Fibroblast of lung (primary cell): ENCODE results near the gene CCDC85B. TPM values are rescaled to one million over a fixed set of nuclear protein-coding genes. Genes with fewer than 3 reads are reported as not detected.
A peak's percentile ranks its signal among the peaks of the same experiment; 100 is the strongest.

ENCODE experiments used
- DNase-seq, 2 donors: peaks; one replicate each; pipeline versions ENCODE4 v3.0.0 to v3.0.0-alpha.2; 2010; ENCODE audit warnings: low read depth in 2 of 2
- H2AFZ ChIP-seq: 2 replicates; pipeline ENCODE4 v1.5.1; 2012; ENCODE audit warnings: low read length, control low read depth, inconsistent platforms
- H3K27ac ChIP-seq: 2 replicates; pipeline ENCODE4 v1.5.1; 2011; ENCODE audit warnings: low read length, control low read depth; ENCODE audit not compliant: insufficient read depth
- H3K27me3 ChIP-seq: 2 replicates; pipeline ENCODE4 v1.5.1; 2011; ENCODE audit warnings: mild to moderate bottlenecking, low read length; ENCODE audit not compliant: control insufficient read depth, insufficient read depth
- H3K36me3 ChIP-seq: 2 replicates; pipeline ENCODE4 v1.5.1; 2011; ENCODE audit warnings: low read length; ENCODE audit not compliant: control insufficient read depth, insufficient read depth
- H3K4me1 ChIP-seq: 2 replicates; pipeline ENCODE4 v1.5.1; 2011; ENCODE audit warnings: low read length; ENCODE audit not compliant: control insufficient read depth, insufficient read depth; ENCODE audit errors: extremely low read depth
- H3K4me2 ChIP-seq: 2 replicates; pipeline ENCODE4 v1.5.1; 2011; ENCODE audit warnings: low read length, control low read depth; ENCODE audit not compliant: insufficient read depth; ENCODE audit errors: extremely low read depth
- H3K4me3 ChIP-seq, 4 experiments: fragments of 200-600 bp in 1 of 4; sonication (generic) in 1 of 4; replicated peaks in 1 of 4; 2 replicates each; pipeline ENCODE4 v1.5.1; 2011 to 2016; ENCODE audit warnings: low read length in 4 of 4, low read depth in 3 of 4, mild to moderate bottlenecking in 3 of 4, control low read depth in 2 of 4, inconsistent platforms in 1 of 4, mixed read lengths in 1 of 4; ENCODE audit not compliant: insufficient read depth in 1 of 4; ENCODE audit errors: control extremely low read depth in 1 of 4
- H3K79me2 ChIP-seq: 2 replicates; pipeline ENCODE4 v1.5.1; 2012; ENCODE audit warnings: mild to moderate bottlenecking, low read length, inconsistent platforms; ENCODE audit not compliant: control insufficient read depth, insufficient read depth
- H3K9ac ChIP-seq: 2 replicates; pipeline ENCODE4 v1.5.1; 2011; ENCODE audit warnings: mild to moderate bottlenecking, low read length, control low read depth; ENCODE audit not compliant: insufficient read depth
- H3K9me3 ChIP-seq: 2 replicates; pipeline ENCODE4 v1.5.1; 2012; ENCODE audit warnings: low read depth, low read length; ENCODE audit not compliant: control insufficient read depth, insufficient read depth
- H4K20me1 ChIP-seq: 2 replicates; pipeline ENCODE4 v1.5.1; 2011; ENCODE audit warnings: low read length; ENCODE audit not compliant: control insufficient read depth, insufficient read depth; ENCODE audit errors: extremely low read depth
- EZH2 ChIP-seq: IDR thresholded peaks from 2 replicates; pipeline ENCODE4 v1.5.1; 2012; ENCODE audit warnings: low read length, control low read depth, mild to moderate bottlenecking; ENCODE audit errors: missing control alignments
- polyA plus RNA-seq, 2 donors: library from polyadenylated mRNA; depleted of rRNA in 1 of 2; stranded (reverse) in 1 of 2; unstranded in 1 of 2; fragments of >200 nt; gene quantifications; 2 replicates each; pipeline ENCODE4 v1.2.1, GENCODE V29; 2011 to 2012; ENCODE audit warnings: missing spikeins in 1 of 2
- total RNA-seq: library from RNA; depleted of rRNA; stranded (reverse); fragments of >200 nt; gene quantifications from 2 replicates; pipeline ENCODE4 v1.2.1, GENCODE V29; 2014
- TF ChIP-seq, protein P1 (sequence below), 2 donors: IDR thresholded peaks in 1 of 2; conservative IDR thresholded peaks in 1 of 2; 1 replicate in 1 of 2; 2 replicates in 1 of 2; pipeline ENCODE4 v1.5.1; 2011 to 2012; ENCODE audit warnings: low read length in 2 of 2, control low read depth in 1 of 2, inconsistent platforms in 1 of 2, low read depth in 1 of 2, mild to moderate bottlenecking in 1 of 2

Gene CCDC85B
- total and polyA plus RNA-seq, 2 donors (not counting 1 experiment from before 2014, with no cell fraction given), result 18.1 to 118 TPM

DNA sequence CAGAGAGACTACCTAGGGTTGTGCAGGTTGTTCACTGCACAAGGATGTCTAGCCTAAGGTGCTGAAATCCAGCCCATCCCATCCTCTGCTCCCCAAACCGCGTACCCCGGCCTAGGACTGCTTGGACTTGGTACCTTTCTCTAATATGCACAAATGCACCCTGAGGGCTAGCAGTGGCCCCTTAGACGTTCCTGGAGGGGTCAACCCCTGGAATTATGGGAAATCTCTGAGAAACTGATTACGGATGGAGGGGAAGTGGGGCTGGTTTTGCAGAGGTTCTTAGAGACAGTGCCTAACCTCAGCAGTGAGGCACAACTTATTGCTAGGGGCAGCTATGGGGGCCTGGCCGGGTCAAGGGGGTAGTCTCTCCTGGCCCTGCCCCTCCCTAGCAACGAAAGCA is 25.9 kb downstream of the CCDC85B start:
- Histone ChIP-seq H3K27ac (peak overlapping the region; percentile 99), H3K4me1 (peaks cover 60% of the 10 kb centered on the region), H3K9ac (peak overlapping the region; percentile 48), H3K36me3 (peaks cover 14% of the 10 kb centered on the region), H3K9me3 (no peaks in the 10 kb centered on the region), H3K79me2 (peaks cover 69% of the 10 kb centered on the region), H3K27me3 (no peaks in the 10 kb centered on the region), H3K4me3 (peak overlapping the region; percentile 2 to 94 (median 16)), H2AFZ (no peak overlapping the region), H3K4me2 (peak overlapping the region; percentile 80), H4K20me1 (no peaks in the 10 kb centered on the region)
- no peak for DNase-seq
- TF ChIP-seq, protein P1, sequence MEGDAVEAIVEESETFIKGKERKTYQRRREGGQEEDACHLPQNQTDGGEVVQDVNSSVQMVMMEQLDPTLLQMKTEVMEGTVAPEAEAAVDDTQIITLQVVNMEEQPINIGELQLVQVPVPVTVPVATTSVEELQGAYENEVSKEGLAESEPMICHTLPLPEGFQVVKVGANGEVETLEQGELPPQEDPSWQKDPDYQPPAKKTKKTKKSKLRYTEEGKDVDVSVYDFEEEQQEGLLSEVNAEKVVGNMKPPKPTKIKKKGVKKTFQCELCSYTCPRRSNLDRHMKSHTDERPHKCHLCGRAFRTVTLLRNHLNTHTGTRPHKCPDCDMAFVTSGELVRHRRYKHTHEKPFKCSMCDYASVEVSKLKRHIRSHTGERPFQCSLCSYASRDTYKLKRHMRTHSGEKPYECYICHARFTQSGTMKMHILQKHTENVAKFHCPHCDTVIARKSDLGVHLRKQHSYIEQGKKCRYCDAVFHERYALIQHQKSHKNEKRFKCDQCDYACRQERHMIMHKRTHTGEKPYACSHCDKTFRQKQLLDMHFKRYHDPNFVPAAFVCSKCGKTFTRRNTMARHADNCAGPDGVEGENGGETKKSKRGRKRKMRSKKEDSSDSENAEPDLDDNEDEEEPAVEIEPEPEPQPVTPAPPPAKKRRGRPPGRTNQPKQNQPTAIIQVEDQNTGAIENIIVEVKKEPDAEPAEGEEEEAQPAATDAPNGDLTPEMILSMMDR (conservative IDR thresholded peaks at IDR 0.05 in 1 of 2, IDR thresholded peaks at IDR 0.05 in 1 of 2; ENCODE audit: low read depth in 1 of 2, low read length in 2 of 2), result no peak
- TF ChIP-seq EZH2, result no peak

DNA sequence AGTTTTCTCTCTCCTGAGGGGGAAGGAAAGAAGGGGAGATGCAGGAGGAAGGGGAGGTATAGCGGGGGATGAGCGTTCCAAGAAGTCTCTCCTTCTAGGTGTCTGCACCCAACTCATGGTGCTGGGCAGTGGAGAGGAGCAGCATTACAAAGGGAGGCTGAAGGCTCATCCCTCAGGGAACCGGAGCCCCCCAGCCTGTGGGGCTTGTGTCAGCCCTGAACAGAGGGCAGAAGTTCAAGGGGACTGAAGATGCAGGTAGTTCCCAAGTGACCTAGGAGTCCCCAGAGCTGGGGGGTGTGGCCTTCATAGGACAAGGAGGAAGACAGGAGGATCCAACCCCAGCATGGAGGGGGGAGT is 26.6 kb downstream of the CCDC85B start:
- peak overlapping the region; percentile 99 for H3K27ac ChIP-seq
- H3K9ac ChIP-seq, result peak overlapping the region; percentile 48
- H4K20me1 ChIP-seq, result no peaks in the 10 kb centered on the region
- TF ChIP-seq, protein P1 (conservative IDR thresholded peaks at IDR 0.05 in 1 of 2, IDR thresholded peaks at IDR 0.05 in 1 of 2; ENCODE audit: low read depth in 1 of 2, low read length in 2 of 2), result no peak
- no peak for TF ChIP-seq EZH2
- no peak overlapping the region for H2AFZ ChIP-seq
- H3K4me3 ChIP-seq, result peak overlapping the region in 3 of 4 experiments; percentile 90 to 94 (median 91)
- no peaks in the 10 kb centered on the region for H3K27me3 ChIP-seq
- peaks cover 14% of the 10 kb centered on the region for H3K36me3 ChIP-seq
- peaks cover 53% of the 10 kb centered on the region for H3K4me1 ChIP-seq
- peaks cover 72% of the 10 kb centered on the region for H3K79me2 ChIP-seq
- H3K4me2 ChIP-seq, result peak overlapping the region; percentile 80
- DNase-seq, result no peak
- H3K9me3 ChIP-seq, result no peaks in the 10 kb centered on the region

DNA sequence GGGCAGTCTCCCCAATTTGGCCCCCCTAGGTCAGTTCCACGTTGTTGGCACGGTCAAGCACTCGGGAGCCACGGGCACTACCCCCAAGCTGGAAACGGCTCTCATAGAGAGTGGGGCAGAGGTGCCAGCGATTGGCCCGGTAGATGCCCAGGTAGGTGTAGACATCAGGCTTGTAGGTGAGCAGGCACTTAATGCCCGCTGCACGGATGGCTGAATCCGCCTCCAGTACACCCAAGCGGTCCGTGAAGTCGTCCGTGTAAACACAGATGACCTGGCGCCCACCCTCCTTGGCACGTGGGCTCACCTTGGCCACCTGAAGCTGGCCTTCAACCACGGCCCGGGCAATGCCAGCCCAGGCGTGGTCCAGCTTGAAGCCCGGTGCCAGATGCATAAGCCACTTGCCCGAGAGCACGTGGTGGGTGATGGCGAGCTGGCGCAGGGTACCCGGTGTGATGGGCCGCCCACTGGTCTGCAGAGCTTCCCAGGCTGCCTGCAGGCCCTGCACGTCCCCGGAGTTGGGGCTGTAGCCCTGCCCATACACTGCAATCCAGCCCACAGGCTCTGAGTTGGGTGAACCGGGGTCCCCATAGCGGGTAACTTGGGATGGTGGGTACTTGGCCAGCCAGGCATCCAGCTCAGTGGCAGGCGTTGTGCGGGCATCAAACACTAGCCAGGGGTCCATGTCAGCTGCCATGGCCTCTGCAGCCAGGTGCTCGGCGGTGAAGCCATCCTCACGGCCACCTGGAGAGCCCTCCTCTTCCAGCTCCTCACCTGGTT is 27.1 kb downstream of the CCDC85B start:
- Histone ChIP-seq H3K27me3 (no peaks in the 10 kb centered on the region), H3K4me1 (peaks cover 48% of the 10 kb centered on the region), H3K9me3 (no peaks in the 10 kb centered on the region), H3K36me3 (peaks cover 17% of the 10 kb centered on the region), H3K4me3 (peak overlapping the region; percentile 74 to 94 (median 90)), H3K4me2 (peak overlapping the region; percentile 80), H3K9ac (peak overlapping the region; percentile 94), H3K27ac (peak overlapping the region; percentile 99), H2AFZ (no peak overlapping the region), H3K79me2 (peaks cover 73% of the 10 kb centered on the region), H4K20me1 (no peaks in the 10 kb centered on the region)
- no peak for TF ChIP-seq EZH2
- TF ChIP-seq, protein P1 (conservative IDR thresholded peaks at IDR 0.05 in 1 of 2, IDR thresholded peaks at IDR 0.05 in 1 of 2; ENCODE audit: low read depth in 1 of 2, low read length in 2 of 2), result no peak
- DNase-seq, result no peak
